HEK293T (cell line): Measurements from ENCODE around the gene MPRIP.
"Not testable (repeated sequence)": the region's sequence is repeated elsewhere in the genome, so short reads cannot be mapped to it uniquely, and the experiment has no call there.

ENCODE experiments used
- CTCF ChIA-PET: fragments of 350-600 bp; formaldehyde crosslinking; extraction: SDS; loops from one replicate; lab custom pipeline; 2021; ENCODE audit warnings: antibody characterized with exemption, inconsistent platforms; lab: Yijun Ruan, JAX
- POLR2A ChIA-PET: fragments of 350-600 bp; formaldehyde crosslinking; extraction: SDS; loops from one replicate; lab custom pipeline; 2020; ENCODE audit warnings: antibody characterized with exemption, inconsistent platforms; lab: Yijun Ruan, JAX
- DNase-seq: peaks from one replicate; pipeline ENCODE4 v3.0.0; 2012; ENCODE audit warnings: mixed read lengths; ENCODE audit errors: extremely low spot score
- ARNT ChIP-seq: fragments of 450-650 bp; IDR thresholded peaks from 2 replicates; pipeline ENCODE4 v1.6.1; 2017; ENCODE audit warnings: mild to moderate bottlenecking
- BHLHE40 ChIP-seq: fragments of 450-650 bp; IDR thresholded peaks from 2 replicates; pipeline ENCODE4 v1.6.1; 2016; ENCODE audit warnings: mild to moderate bottlenecking, moderate library complexity, borderline replicate concordance
- CTBP1 ChIP-seq: fragments of 450-650 bp; IDR thresholded peaks from 2 replicates; pipeline ENCODE4 v1.6.1; 2016; ENCODE audit warnings: borderline replicate concordance
- ELF4 ChIP-seq: fragments of 450-650 bp; IDR thresholded peaks from 2 replicates; pipeline ENCODE4 v1.6.1; 2017; ENCODE audit warnings: antibody characterized with exemption
- FOXA1 ChIP-seq: fragments of 450-650 bp; IDR thresholded peaks from 2 replicates; pipeline ENCODE4 v1.6.1; 2016; ENCODE audit warnings: mild to moderate bottlenecking
- FOXK2 ChIP-seq: fragments of 450-650 bp; IDR thresholded peaks from 2 replicates; pipeline ENCODE4 v1.6.1; 2016; ENCODE audit warnings: mild to moderate bottlenecking
- FOXM1 ChIP-seq: fragments of 450-650 bp; IDR thresholded peaks from 2 replicates; pipeline ENCODE4 v1.6.1; 2017; ENCODE audit warnings: mild to moderate bottlenecking, borderline replicate concordance
- HDGF ChIP-seq: fragments of 450-650 bp; IDR thresholded peaks from 2 replicates; pipeline ENCODE4 v1.6.1; 2017; ENCODE audit warnings: antibody characterized with exemption, borderline replicate concordance
- L3MBTL2 ChIP-seq: fragments of 450-650 bp; conservative IDR thresholded peaks from 2 replicates; pipeline ENCODE4 v1.6.1; 2016; ENCODE audit warnings: mild to moderate bottlenecking
- LEF1 ChIP-seq: fragments of 450-650 bp; IDR thresholded peaks from 2 replicates; pipeline ENCODE4 v1.6.1; 2017; ENCODE audit warnings: mild to moderate bottlenecking, borderline replicate concordance
- NFRKB ChIP-seq: fragments of 450-650 bp; IDR thresholded peaks from 2 replicates; pipeline ENCODE4 v1.6.1; 2016; ENCODE audit warnings: mild to moderate bottlenecking, moderate library complexity
- SP1 ChIP-seq: fragments of 450-650 bp; IDR thresholded peaks from 2 replicates; pipeline ENCODE4 v1.6.1; 2017
- SUZ12 ChIP-seq: fragments of 450-650 bp; IDR thresholded peaks from 2 replicates; pipeline ENCODE4 v1.6.1; 2016; ENCODE audit warnings: mild to moderate bottlenecking
- TARDBP ChIP-seq: fragments of 450-650 bp; IDR thresholded peaks from 2 replicates; pipeline ENCODE4 v1.6.1; 2016
- ZNF384 ChIP-seq: fragments of 450-650 bp; IDR thresholded peaks from 2 replicates; pipeline ENCODE4 v1.6.1; 2016
- TF ChIP-seq, protein P1 (sequence below): fragments of 450-650 bp; IDR thresholded peaks from 2 replicates; pipeline ENCODE4 v1.6.1; 2016

MPRIP gene

DNA sequence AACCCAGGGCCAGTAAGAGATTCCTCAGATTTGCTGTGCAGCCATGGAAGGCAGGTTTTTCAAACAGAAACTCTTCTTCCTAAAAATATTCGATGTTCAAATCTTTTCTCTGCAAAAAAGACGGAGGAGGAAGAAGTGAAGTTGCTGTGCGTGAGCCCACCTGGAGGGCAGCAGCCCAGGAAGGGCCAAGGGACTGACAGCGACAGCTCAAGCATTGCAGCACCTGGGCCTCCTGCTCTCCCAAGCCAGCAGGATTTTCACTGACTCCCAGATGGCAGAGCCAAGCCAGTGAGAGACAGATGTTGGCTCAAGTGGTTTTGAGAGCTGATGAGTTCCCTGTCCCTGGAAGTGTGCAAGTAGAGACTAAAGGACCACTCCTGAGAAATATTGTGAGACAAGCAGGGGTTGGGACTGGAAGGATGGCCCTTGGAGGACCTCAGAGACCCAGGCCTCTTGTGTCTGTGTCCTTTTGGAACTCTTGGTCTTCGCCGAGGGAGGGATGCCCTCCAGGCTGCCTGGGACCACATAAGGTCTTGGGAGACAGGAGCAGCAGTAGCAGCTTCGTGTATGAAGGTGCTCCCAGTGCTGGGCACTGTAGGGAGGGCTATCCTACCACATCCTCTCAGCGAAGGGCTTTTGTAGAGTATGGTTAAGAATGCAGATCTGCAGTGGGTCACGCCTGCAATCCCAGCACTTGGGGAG lies 41.0 kb upstream of the MPRIP start:
- DNase-seq = no peak
- POLR2A ChIA-PET = no interaction called here
- CTCF ChIA-PET = interaction anchor here (1.2 to 2.0 kb wide), 3 partner anchors 9 to 19 kb away, joined by 3 to 8 read pairs (median 4); no protein-coding TSS in a partner anchor
- TF ChIP-seq FOXA1 (no peak), FOXK2 (no peak), SP1 (no peak), LEF1 (no peak), ELF4 (no peak), ARNT (no peak), L3MBTL2 (no peak), HDGF (no peak), CTBP1 (no peak), SUZ12 (no peak), NFRKB (no peak), TARDBP (no peak)

- TF ChIP-seq BHLHE40 = no peak
- no peak for TF ChIP-seq SUZ12
- TF ChIP-seq LEF1 = no peak
- TF ChIP-seq HDGF = no peak
- no peak for TF ChIP-seq L3MBTL2
- no peak for TF ChIP-seq ARNT
- no peak for TF ChIP-seq FOXM1
- no peak for TF ChIP-seq FOXA1
- TF ChIP-seq ELF4 = no peak
- TF ChIP-seq, protein P1, sequence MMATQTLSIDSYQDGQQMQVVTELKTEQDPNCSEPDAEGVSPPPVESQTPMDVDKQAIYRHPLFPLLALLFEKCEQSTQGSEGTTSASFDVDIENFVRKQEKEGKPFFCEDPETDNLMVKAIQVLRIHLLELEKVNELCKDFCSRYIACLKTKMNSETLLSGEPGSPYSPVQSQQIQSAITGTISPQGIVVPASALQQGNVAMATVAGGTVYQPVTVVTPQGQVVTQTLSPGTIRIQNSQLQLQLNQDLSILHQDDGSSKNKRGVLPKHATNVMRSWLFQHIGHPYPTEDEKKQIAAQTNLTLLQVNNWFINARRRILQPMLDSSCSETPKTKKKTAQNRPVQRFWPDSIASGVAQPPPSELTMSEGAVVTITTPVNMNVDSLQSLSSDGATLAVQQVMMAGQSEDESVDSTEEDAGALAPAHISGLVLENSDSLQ = no peak
- no peak for TF ChIP-seq CTBP1
- no peak for TF ChIP-seq FOXK2
- TF ChIP-seq TARDBP = no peak
- no peak for TF ChIP-seq ZNF384
- TF ChIP-seq SP1 = no peak
- peak; percentile 85 for DNase-seq
- CTCF ChIA-PET = interaction anchor here (2.0 kb wide), 1 partner anchor 10 kb away, joined by 8 read pairs; no protein-coding TSS in a partner anchor
- POLR2A ChIA-PET = no interaction called here
These were observed 40.3 kb upstream of the MPRIP start for GRCh38 chr17:17001874-17002520.

- CTCF ChIA-PET, DNase-seq, POLR2A ChIA-PET: not testable (repeated sequence)
These were observed 39.2 kb upstream of the MPRIP start for GRCh38 chr17:17002731-17003715.

GRCh38 chr17:17004251-17004996 lies 37.8 kb upstream of the MPRIP start:
- TF ChIP-seq ZNF384 (no peak), ELF4 (no peak), BHLHE40 (no peak), SP1 (no peak), TARDBP (no peak), L3MBTL2 (no peak), CTBP1 (no peak), FOXK2 (no peak), LEF1 (no peak), ARNT (no peak), FOXA1 (no peak), FOXM1 (no peak), SUZ12 (no peak), NFRKB (no peak), HDGF (no peak)
- TF ChIP-seq, protein P1 = no peak
- POLR2A ChIA-PET = no interaction called here
- DNase-seq = no peak
- CTCF ChIA-PET = no interaction called here

DNA sequence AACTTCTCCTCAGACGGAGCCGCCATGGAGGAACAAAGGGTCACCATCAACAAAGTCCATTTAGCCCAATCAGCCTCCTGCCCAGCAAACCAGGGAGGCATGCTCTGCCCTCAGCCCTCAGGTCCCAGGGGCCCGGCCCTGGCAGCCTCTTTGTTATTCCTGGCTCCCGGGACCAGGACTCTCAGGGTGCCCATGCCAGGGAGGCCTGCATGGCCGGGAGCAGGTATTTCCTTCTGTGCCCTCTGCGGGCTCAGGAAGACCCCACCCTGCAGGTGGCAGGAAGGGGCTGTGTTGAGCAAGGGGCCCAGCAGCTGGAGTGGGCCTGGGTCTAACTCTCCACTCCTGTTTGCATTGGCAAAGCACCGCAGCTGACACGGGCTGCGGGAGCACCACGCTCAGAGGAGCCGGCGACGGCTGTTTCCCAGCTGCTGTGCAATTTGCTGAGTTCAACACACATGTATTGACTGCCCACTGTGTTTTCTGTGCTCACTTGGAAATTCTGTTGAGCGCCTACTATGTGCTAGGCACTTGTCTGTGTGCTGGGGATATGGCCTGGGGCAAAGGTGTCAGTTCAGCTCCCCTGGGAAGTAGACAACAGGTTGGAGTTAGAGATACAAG lies 37.2 kb upstream of the MPRIP start:
- POLR2A ChIA-PET, DNase-seq: not testable (repeated sequence)
- CTCF ChIA-PET = interaction anchor here (1.6 kb wide), 1 partner anchor 12 kb away, joined by 4 read pairs; no protein-coding TSS in a partner anchor

DNA sequence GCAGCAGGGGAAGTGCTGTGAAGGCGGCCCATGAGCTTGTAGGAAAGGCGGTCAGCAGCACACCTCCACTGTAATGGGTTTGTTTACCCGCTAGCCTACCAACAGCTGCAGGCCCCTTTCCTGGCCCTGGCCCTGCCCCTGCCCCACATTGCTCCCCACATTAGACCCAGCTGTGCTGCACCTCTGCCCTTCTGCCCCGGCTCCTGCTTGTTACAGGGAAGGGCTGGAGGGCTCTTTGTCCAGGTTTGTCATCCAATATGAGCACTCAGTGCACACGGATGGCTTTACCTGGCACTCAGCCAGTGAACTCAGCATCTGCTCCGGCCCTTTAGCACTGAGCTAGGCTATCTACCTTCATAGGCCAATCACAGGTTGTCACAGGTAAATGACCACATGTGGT lies 34.4 kb upstream of the MPRIP start:
- CTCF ChIA-PET = interaction anchor here (1.6 kb wide), 1 partner anchor 16 kb away, joined by 6 read pairs; no protein-coding TSS in a partner anchor
- POLR2A ChIA-PET = not testable (repeated sequence)

DNA sequence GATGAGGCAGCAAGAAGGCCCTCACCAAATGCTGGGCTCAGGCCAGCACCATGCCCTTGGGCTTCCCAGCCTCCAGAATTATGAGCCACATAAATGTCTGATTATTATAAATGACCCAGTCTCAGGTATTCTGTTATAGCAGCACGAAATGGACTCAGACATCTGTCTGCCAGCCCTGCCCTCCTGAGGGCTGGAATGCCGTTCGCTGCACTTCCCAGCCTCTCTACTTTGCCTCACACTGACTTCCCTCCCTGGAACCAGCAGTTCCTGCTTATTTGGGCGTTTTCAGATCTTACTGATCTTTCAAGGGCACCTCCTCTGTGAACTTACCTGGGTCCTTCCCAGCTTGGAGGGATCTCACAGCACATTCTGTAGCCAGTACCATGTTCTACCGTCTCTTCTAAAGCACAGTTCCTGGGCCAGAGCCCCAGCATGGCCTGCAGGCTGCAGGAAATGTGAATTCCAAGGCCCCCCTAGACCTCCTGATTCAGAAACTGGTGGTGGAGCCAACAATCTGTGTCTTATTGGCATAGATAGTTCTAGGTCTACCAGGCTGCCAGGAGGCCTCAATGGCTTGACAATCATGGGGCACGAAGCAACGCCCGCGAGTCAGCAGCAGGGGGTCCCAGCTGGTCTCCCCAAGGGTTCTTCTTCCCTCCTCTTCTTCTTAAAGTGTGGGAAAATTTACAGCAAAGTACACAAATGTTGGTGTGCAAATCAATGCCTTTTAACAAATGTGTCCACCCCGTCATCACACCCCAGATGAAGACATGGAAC lies 33.4 kb upstream of the MPRIP start:
- DNase-seq, POLR2A ChIA-PET: not testable (repeated sequence)
- CTCF ChIA-PET = interaction anchor here (0.7 kb wide), 1 partner anchor 11 kb away, joined by 3 read pairs; no protein-coding TSS in a partner anchor

More for the DNA sequence above, 34.4 kb upstream of the MPRIP start:
- not testable (repeated sequence) for DNase-seq

- CTCF ChIA-PET = interaction anchor here (0.7 kb wide), 1 partner anchor 10 kb away, joined by 3 read pairs; no protein-coding TSS in a partner anchor
- DNase-seq, POLR2A ChIA-PET: not testable (repeated sequence)
These were observed 32.3 kb upstream of the MPRIP start for GRCh38 chr17:17009972-17010371.

DNA sequence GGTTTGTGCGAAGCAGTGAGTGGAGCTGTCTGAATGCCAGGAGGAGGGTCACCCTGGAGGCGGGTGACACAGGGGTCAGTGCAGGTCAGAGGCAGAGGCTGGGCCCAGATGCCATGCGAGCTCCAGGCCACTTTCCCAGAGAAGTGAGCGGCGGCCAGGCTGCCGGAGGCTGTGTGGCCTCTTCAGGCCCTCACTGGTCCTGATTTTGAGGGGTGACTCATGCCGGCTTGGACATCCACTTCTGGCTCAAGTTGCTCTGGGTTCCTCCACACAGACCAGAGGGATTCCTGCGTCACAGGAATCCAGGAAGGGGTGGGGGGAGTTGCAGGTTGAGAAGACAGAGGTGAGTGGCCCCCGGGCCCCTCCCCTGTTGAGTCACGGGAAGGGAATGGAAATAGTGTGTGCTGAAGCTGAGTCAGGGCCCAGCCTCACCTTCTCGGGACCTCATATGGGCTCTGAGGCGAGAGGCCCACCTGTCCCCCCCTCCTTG lies 31.7 kb upstream of the MPRIP start:
- POLR2A ChIA-PET, DNase-seq, CTCF ChIA-PET: not testable (repeated sequence)
